ENCODE data around the gene ABHD14A.

DNA sequence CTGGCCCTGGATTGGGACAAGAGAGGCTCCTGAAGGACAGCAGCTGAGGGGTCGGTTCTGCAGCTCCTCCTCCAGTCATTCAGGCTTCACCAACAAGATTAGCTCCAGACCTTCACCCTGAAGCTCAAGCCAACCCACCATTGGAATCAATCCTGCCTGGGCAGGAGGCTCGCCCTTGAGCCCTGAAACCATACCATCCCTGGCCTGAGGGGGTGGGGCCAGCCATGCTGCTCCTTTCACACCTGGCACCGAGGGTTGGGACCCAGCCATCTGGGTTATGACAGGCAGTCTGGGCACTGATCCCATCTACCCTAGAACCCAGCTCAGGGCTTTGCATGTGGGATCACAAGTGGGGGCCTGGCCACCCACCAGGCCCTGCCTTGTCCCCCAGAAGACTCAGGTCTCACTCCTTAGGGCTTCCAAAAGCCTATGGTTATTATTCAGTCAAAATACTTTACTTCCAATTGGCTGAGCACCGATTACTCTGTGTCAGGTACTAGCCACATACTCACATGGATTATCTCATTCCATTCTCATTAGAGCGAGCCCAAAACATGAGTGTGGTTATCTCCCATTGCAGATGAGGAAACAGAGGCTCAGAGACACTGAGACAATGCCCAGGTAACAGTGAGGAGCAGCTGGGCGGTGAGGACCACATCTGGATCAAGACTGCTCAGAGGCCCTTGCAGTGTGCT lies 4.1 kb upstream of the ABHD14A start:
- TF ChIP-seq, protein P1, sequence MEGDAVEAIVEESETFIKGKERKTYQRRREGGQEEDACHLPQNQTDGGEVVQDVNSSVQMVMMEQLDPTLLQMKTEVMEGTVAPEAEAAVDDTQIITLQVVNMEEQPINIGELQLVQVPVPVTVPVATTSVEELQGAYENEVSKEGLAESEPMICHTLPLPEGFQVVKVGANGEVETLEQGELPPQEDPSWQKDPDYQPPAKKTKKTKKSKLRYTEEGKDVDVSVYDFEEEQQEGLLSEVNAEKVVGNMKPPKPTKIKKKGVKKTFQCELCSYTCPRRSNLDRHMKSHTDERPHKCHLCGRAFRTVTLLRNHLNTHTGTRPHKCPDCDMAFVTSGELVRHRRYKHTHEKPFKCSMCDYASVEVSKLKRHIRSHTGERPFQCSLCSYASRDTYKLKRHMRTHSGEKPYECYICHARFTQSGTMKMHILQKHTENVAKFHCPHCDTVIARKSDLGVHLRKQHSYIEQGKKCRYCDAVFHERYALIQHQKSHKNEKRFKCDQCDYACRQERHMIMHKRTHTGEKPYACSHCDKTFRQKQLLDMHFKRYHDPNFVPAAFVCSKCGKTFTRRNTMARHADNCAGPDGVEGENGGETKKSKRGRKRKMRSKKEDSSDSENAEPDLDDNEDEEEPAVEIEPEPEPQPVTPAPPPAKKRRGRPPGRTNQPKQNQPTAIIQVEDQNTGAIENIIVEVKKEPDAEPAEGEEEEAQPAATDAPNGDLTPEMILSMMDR (IDR thresholded peaks at IDR 0.05), result no peak
- TF ChIP-seq EP300 (IDR thresholded peaks at IDR 0.05), result no peak

Data from esophagus muscularis mucosa (tissue), 3 donors.